Heart left ventricle (tissue), 16 donors: ENCODE measurements around the gene RXRA. TPM values are rescaled to one million over a fixed set of nuclear protein-coding genes. Genes with fewer than 3 reads are reported as not detected.
A peak's percentile ranks its signal among the peaks of the same experiment; 100 is the strongest.

Experiments
- ATAC-seq, 4 donors: fragments of 200-7000 bp; cut with Tn5 transposase; one replicate each; pipeline ENCODE4 v1.9.1; 2020 to 2022; ENCODE audit warnings: moderate library complexity in 4 of 4, mild to moderate bottlenecking in 3 of 4, moderate number of reproducible peaks in 1 of 4
- DNase-seq, 5 donors: peaks; one replicate each; pipeline ENCODE4 v3.0.0-alpha.2; 2020
- H3K27ac ChIP-seq, 12 donors: fragments of 200-600 bp; sonication (generic) in 4 of 12; one replicate each; pipeline versions ENCODE4 v1.5.0 to v1.8.0; 2016 to 2022; ENCODE audit warnings: mild to moderate bottlenecking in 2 of 12
- H3K27me3 ChIP-seq, 9 donors: fragments of 200-600 bp; sonication (generic) in 2 of 9; one replicate each; pipeline versions ENCODE4 v1.5.1 to v1.8.0; 2016 to 2022; ENCODE audit warnings: mild to moderate bottlenecking in 3 of 9
- H3K36me3 ChIP-seq, 9 donors: fragments of 200-600 bp; sonication (generic) in 2 of 9; one replicate each; pipeline versions ENCODE4 v1.5.0 to v1.8.0; 2018 to 2022; ENCODE audit warnings: mild to moderate bottlenecking in 2 of 9
- H3K4me1 ChIP-seq, 12 donors: fragments of 200-600 bp; sonication (generic) in 4 of 12; one replicate each; pipeline versions ENCODE4 v1.5.0 to v1.8.0; 2016 to 2022; ENCODE audit warnings: mild to moderate bottlenecking in 3 of 12
- H3K4me3 ChIP-seq, 12 donors: fragments of 200-600 bp; sonication (generic) in 4 of 12; one replicate each; pipeline versions ENCODE4 v1.5.0 to v1.8.0; 2017 to 2022; ENCODE audit warnings: mild to moderate bottlenecking in 9 of 12, moderate library complexity in 4 of 12
- H3K9me3 ChIP-seq, 12 donors: fragments of 200-600 bp; sonication (generic) in 4 of 12; one replicate each; pipeline versions ENCODE4 v1.5.0 to v1.8.0; 2016 to 2022; ENCODE audit warnings: mild to moderate bottlenecking in 1 of 12
- CTCF ChIP-seq, 12 donors: fragments of 200-600 bp; sonication (generic) in 4 of 12; IDR thresholded peaks; one replicate each; pipeline versions ENCODE4 v1.5.0 to v1.8.0; 2018 to 2022; ENCODE audit warnings: antibody characterized with exemption in 12 of 12, mild to moderate bottlenecking in 5 of 12
- POLR2A ChIP-seq, 2 donors: fragments of 450-650 bp; IDR thresholded peaks; one replicate each; pipeline ENCODE4 v1.6.1; 2017; ENCODE audit warnings: antibody characterized with exemption in 2 of 2, mild to moderate bottlenecking in 2 of 2, moderate library complexity in 2 of 2
- whole genome bisulfite sequencing, 4 donors: extraction: QIAGEN DNeasy Blood & Tissue Kit in 2 of 4; methylation state at CpG; one replicate each; pipeline versions ENCODE4 v1.1.5 to v1.1.7; 2013 to 2018; 5-methylcytosine and 5-hydroxymethylcytosine counted together
- intact Hi-C, 10 donors: fragments of 100-400 bp; cut with DNase I; formaldehyde crosslinking; loops; one replicate each; pipeline versions ENCODE4 v1.11.1 to v1.14.2; 2022
- polyA plus RNA-seq, 2 donors: library from polyadenylated mRNA; stranded (reverse); fragments of 200-250 nt; gene quantifications; one replicate each; pipeline ENCODE4 v1.2.3, GENCODE V29; 2013
- total RNA-seq, 9 donors: library from RNA; depleted of rRNA in 2 of 9; stranded (reverse); fragments of >200 nt in 2 of 9; fragmentation: NEBNext Ultra II Directional in 3 of 9; extraction: Animal tissue kit (Norgen Biotek cat#: 25700) in 3 of 9; gene quantifications; one replicate each; pipeline versions ENCODE4 v1.1.0 to v1.2.4, GENCODE V29; 2016 to 2023
- donor health status: ischemic (EF 13 %, LVEDD 7.1; RV severe dilation, severe dysfunction).
- donor health status: healthy with polysubstance abuse.
- donor health status: DM: no; HTN: yes; CAD: no.
- donor health status: DM: no; HTN: no; CAD: no.
- donor health status: ischemic (EF 25% LVEDD 6.9; RV normal size, moderate dysfunction).
- donor health status: ischemic (EF 25% LVEDD 5.7; RV mildly dilated, moderate dysfunction).
- donor health status: healthy.
- donor health status: DM: yes; HTN: yes; CAD: no.
- donor health status: ischemic (EF 35%, LVEDD 5.7; RV mildly dilated, moderate dysfunction).
- donor health status: nonischemic (EF 11% LVEDD 7.7; RV severe dilation, severe dysfunction).
- donor health status: DM: yes; HTN: yes; CAD: no.
- donor health status: PGD.
- donor health status: ischemic (EF 29% LVEDD 5.4; RV normal size, mild dysfunction).
- donor health status: nonischemic (EF 23%, LVEDD 6.1; RV moderate dilation, normal function).

RXRA gene
- total and polyA plus RNA-seq, 11 donors, result 45.5 to 87.9 (median 54.9) TPM

- intact Hi-C loops, result loop anchor here in 3 of 10 donors (2.0 to 10.0 kb wide), 4 partner anchors 45 to 83 kb away; no protein-coding TSS in a partner anchor
Measured at GRCh38 chr9:134332266-134332665, 6.0 kb downstream of the RXRA start.

GRCh38 chr9:134332841-134333233 is 6.6 kb downstream of the RXRA start:
- DNase-seq (peak in 1 of 5 donors; percentile 9), ATAC-seq (no peak)
- Histone ChIP-seq H3K9me3 (no peaks in the 10 kb centered on the region), H3K27me3 (no peaks in the 10 kb centered on the region), H3K4me3 (peak overlapping the region in 1 of 12 donors; percentile 15), H3K4me1 (peaks cover 45 to 100% (median 98%) of the 10 kb centered on the region in 12 donors), H3K27ac (peak overlapping the region in 6 of 12 donors; percentile 3 to 89 (median 60)), H3K36me3 (no peaks in the 10 kb centered on the region)
- intact Hi-C loops, result loop anchor here in 3 of 10 donors (2.0 to 10.0 kb wide), 4 partner anchors 44 to 82 kb away; no protein-coding TSS in a partner anchor
- WGBS, 4 donors, result 60 to 75% (median 65%) methylated on average over 2 to 8 of the region's 8 CpGs
- TF ChIP-seq CTCF (IDR thresholded peaks at IDR 0.05) (no peak), POLR2A (IDR thresholded peaks at IDR 0.05) (no peak)

More at GRCh38 chr9:134332266-134332665, 6.0 kb downstream of the RXRA start:
- Histone ChIP-seq H3K27ac (peak overlapping the region in 2 of 12 donors; percentile 6 to 89), H3K4me1 (peaks cover 49 to 100% (median 98%) of the 10 kb centered on the region in 12 donors), H3K36me3 (no peaks in the 10 kb centered on the region), H3K9me3 (no peaks in the 10 kb centered on the region), H3K27me3 (no peaks in the 10 kb centered on the region), H3K4me3 (no peak overlapping the region)
- TF ChIP-seq POLR2A (IDR thresholded peaks at IDR 0.05) (no peak), CTCF (IDR thresholded peaks at IDR 0.05) (no peak)
- 55 to 67% (median 61%) methylated on average over 8 to 13 of the region's 13 CpGs for WGBS, 4 donors
- DNase-seq (peak in 1 of 5 donors; percentile 57), ATAC-seq (no peak)

GRCh38 chr9:134333234-134333873 is 7.1 kb downstream of the RXRA start:
- Histone ChIP-seq H3K27me3 (no peaks in the 10 kb centered on the region), H3K9me3 (no peaks in the 10 kb centered on the region), H3K4me3 (peak overlapping the region in 3 of 12 donors; percentile 7 to 17 (median 15)), H3K4me1 (peaks cover 48 to 100% (median 98%) of the 10 kb centered on the region in 12 donors), H3K27ac (peak overlapping the region in 8 of 12 donors; percentile 3 to 89 (median 48)), H3K36me3 (no peaks in the 10 kb centered on the region)
- DNase-seq, result peak in 1 of 5 donors; percentile 45
- intact Hi-C loops, result loop anchor here in 3 of 10 donors (2.0 to 10.0 kb wide), 4 partner anchors 44 to 81 kb away; no protein-coding TSS in a partner anchor
- ATAC-seq, result peak in 1 of 4 donors; percentile 13
- no peak for TF ChIP-seq CTCF (IDR thresholded peaks at IDR 0.05)
- no peak for TF ChIP-seq POLR2A (IDR thresholded peaks at IDR 0.05)
- WGBS, 4 donors, result 35 to 53% (median 42%) methylated on average over 21 to 24 of the region's 24 CpGs

GRCh38 chr9:134333874-134334581 is 7.8 kb downstream of the RXRA start:
- Histone ChIP-seq H3K27ac (peak overlapping the region in 6 of 12 donors; percentile 39 to 89 (median 69)), H3K27me3 (no peaks in the 10 kb centered on the region), H3K9me3 (no peaks in the 10 kb centered on the region), H3K4me1 (peaks cover 55 to 100% (median 98%) of the 10 kb centered on the region in 12 donors), H3K36me3 (no peaks in the 10 kb centered on the region), H3K4me3 (peak overlapping the region in 1 of 12 donors; percentile 7)
- TF ChIP-seq POLR2A (IDR thresholded peaks at IDR 0.05) (no peak), CTCF (IDR thresholded peaks at IDR 0.05) (no peak)
- WGBS, 4 donors, result 50 to 72% (median 60%) methylated on average over 11 to 16 of the region's 16 CpGs
- peak in 1 of 5 donors; percentile 55 for DNase-seq
- peak in 3 of 4 donors; percentile 1 to 21 (median 7) for ATAC-seq
- intact Hi-C loops, result loop anchor here in 3 of 10 donors (2.0 to 10.0 kb wide), 4 partner anchors 43 to 81 kb away; no protein-coding TSS in a partner anchor
